HCT116 (cell line): Measurements from ENCODE around the gene TOLLIP. TPM values are rescaled to one million over a fixed set of nuclear protein-coding genes. Genes with fewer than 3 reads are reported as not detected.
"Not testable (repeated sequence)": the region's sequence is repeated elsewhere in the genome, so short reads cannot be mapped to it uniquely, and the experiment has no call there.

Experiments used
- ATAC-seq: fragments of 200-7000 bp; cut with Tn5 transposase; 2 replicates; pipeline ENCODE4 v1.9.1; 2020; ENCODE audit warnings: mild to moderate bottlenecking, moderate library complexity
- BruUV-seq: library from RNA; stranded (reverse); fragments of 400-500 nt; replicated peaks from 2 replicates; lab custom pipeline; 2021; lab: Mats Ljungman, UMichigan
- CTCF ChIA-PET: fragments of 300-600 bp; sonication (Branson Sonifier 250); formaldehyde crosslinking; loops from one replicate; lab custom pipeline; 2021; ENCODE audit warnings: antibody characterized with exemption; lab: Charles Lee
- POLR2A ChIA-PET: fragments of 300-600, 350-600 bp; sonication (Branson Sonifier 250); formaldehyde crosslinking; loops from one replicate; lab custom pipeline; 2021; ENCODE audit warnings: antibody characterized with exemption; lab: Charles Lee
- RAD21 ChIA-PET, 2 experiments: fragments of 300-600 bp; sonication (Branson Sonifier 250); formaldehyde crosslinking; loops; one replicate each; lab custom pipeline; 2023; ENCODE audit warnings: low total read pairs in 2 of 2; ENCODE audit not compliant: uncharacterized antibody in 2 of 2, unreplicated experiment in 2 of 2, low non-redundant PET in 1 of 2; lab: Charles Lee
- DNase-seq: peaks from one replicate; pipeline ENCODE4 v3.0.0-alpha.2; 2010; ENCODE audit warnings: low read depth, low spot score
- H2AFZ ChIP-seq: fragments of 200-600 bp; shearing (Covaris generic), sonication (generic); 2 replicates; pipeline ENCODE4 v1.6.1; 2017; ENCODE audit warnings: low read depth, mixed run types, mixed read lengths, antibody characterized with exemption, low read length; ENCODE audit not compliant: poor library complexity, severe bottlenecking
- H3K27ac ChIP-seq: 2 replicates; pipeline ENCODE4 v1.5.1; 2012; ENCODE audit warnings: low read depth, low read length
- H3K27me3 ChIP-seq: fragments of 200-600 bp; sonication (generic); 2 replicates; pipeline ENCODE4 v1.6.1; 2016; ENCODE audit warnings: mixed run types, low read length, mixed read lengths; ENCODE audit not compliant: insufficient read depth
- H3K36me3 ChIP-seq, 2 experiments: fragments of 200-500 bp in 1 of 2; fragments of 200-600 bp in 1 of 2; sonication (Bioruptor generic) in 1 of 2; sonication (generic) in 1 of 2; 2 replicates each; pipeline versions ENCODE4 v1.5.1 to v1.6.1; 2014 to 2016; ENCODE audit warnings: low read length in 2 of 2, inconsistent platforms in 1 of 2, mixed read lengths in 1 of 2, mixed run types in 1 of 2; ENCODE audit not compliant: insufficient read depth in 2 of 2, control insufficient read depth in 1 of 2
- H3K4me1 ChIP-seq, 2 experiments: fragments of 200-600 bp in 1 of 2; sonication (generic) in 1 of 2; 2 replicates each; pipeline versions ENCODE4 v1.5.1 to v1.6.1; 2012 to 2017; ENCODE audit warnings: low read length in 2 of 2, inconsistent platforms in 1 of 2, mild to moderate bottlenecking in 1 of 2, mixed read lengths in 1 of 2, mixed run types in 1 of 2, moderate library complexity in 1 of 2; ENCODE audit not compliant: insufficient read depth in 2 of 2, control insufficient read depth in 1 of 2
- H3K4me2 ChIP-seq: fragments of 200-600 bp; sonication (generic); 2 replicates; pipeline ENCODE4 v1.6.1; 2017; ENCODE audit warnings: mixed run types, low read length, mixed read lengths
- H3K4me3 ChIP-seq, 2 experiments: fragments of 200-600 bp in 1 of 2; sonication (generic) in 1 of 2; replicated peaks in 1 of 2; 2 replicates each; pipeline ENCODE4 v1.5.1; 2011 to 2016; ENCODE audit warnings: low read length in 2 of 2, control low read depth in 1 of 2, low read depth in 1 of 2, mild to moderate bottlenecking in 1 of 2, mixed read lengths in 1 of 2, mixed run types in 1 of 2
- H3K79me2 ChIP-seq: fragments of 200-600 bp; sonication (generic); 2 replicates; pipeline ENCODE4 v1.6.1; 2017; ENCODE audit warnings: mild to moderate bottlenecking, mixed run types, low read length, moderate library complexity, mixed read lengths; ENCODE audit not compliant: insufficient read depth
- H3K9ac ChIP-seq: fragments of 200-600 bp; sonication (generic); 2 replicates; pipeline ENCODE4 v1.6.1; 2016; ENCODE audit warnings: low read length, mixed read lengths
- H3K9me2 ChIP-seq: fragments of 200-600 bp; sonication (generic), shearing (Covaris generic); 2 replicates; pipeline ENCODE4 v1.6.1; 2017; ENCODE audit warnings: mixed run types, mild to moderate bottlenecking, moderate library complexity; ENCODE audit not compliant: insufficient read depth
- H3K9me3 ChIP-seq, 2 experiments: fragments of 200-500 bp in 1 of 2; fragments of 200-600 bp in 1 of 2; sonication (Bioruptor generic) in 1 of 2; sonication (generic) in 1 of 2; 2 replicates each; pipeline ENCODE4 v1.6.1; 2014 to 2017; ENCODE audit warnings: low read length in 2 of 2, mixed read lengths in 2 of 2, inconsistent platforms in 1 of 2, low read depth in 1 of 2, mild to moderate bottlenecking in 1 of 2, mixed run types in 1 of 2, moderate library complexity in 1 of 2; ENCODE audit not compliant: control insufficient read depth in 1 of 2, insufficient read depth in 1 of 2
- H4K20me1 ChIP-seq: fragments of 200-600 bp; sonication (generic), shearing (Covaris generic); 2 replicates; pipeline ENCODE4 v1.6.1; 2017; ENCODE audit warnings: mixed run types, mild to moderate bottlenecking, moderate library complexity; ENCODE audit not compliant: insufficient read depth
- FOSL1 ChIP-seq: IDR thresholded peaks from 2 replicates; pipeline ENCODE4 v1.6.1; 2012; ENCODE audit warnings: low read depth
- POLR2A ChIP-seq: IDR thresholded peaks from 2 replicates; pipeline ENCODE4 v1.7.0; 2011; ENCODE audit warnings: borderline replicate concordance; ENCODE audit not compliant: insufficient read depth, insufficient read length; ENCODE audit errors: extremely low read depth
- RAD21 ChIP-seq: IDR thresholded peaks from 2 replicates; pipeline ENCODE4 v1.6.1; 2012; ENCODE audit warnings: low read depth, mild to moderate bottlenecking
- SIN3A ChIP-seq: IDR thresholded peaks from 2 replicates; pipeline ENCODE4 v1.6.1; 2012; ENCODE audit warnings: low read depth
- SRF ChIP-seq: IDR thresholded peaks from 2 replicates; pipeline ENCODE4 v1.6.1; 2012; ENCODE audit warnings: low read depth
- intact Hi-C: fragments of 100-400 bp; cut with micrococcal nuclease; formaldehyde crosslinking; loops from 2 replicates; pipeline ENCODE4 v1.10.0; 2022
- total RNA-seq: library from RNA; stranded (reverse); gene quantifications from one replicate; pipeline ENCODE4 v1.2.1, GENCODE V29; 2021; ENCODE audit not compliant: unreplicated experiment
- TF ChIP-seq, protein P1 (sequence below): IDR thresholded peaks from 2 replicates; pipeline ENCODE4 v1.6.1; 2012; ENCODE audit warnings: low read depth
- TF ChIP-seq, protein P2 (sequence below): IDR thresholded peaks from 2 replicates; pipeline ENCODE4 v1.6.1; 2011; ENCODE audit warnings: mild to moderate bottlenecking, low read length, moderate library complexity; ENCODE audit not compliant: insufficient replicate concordance; ENCODE audit errors: extremely low read depth

Gene TOLLIP
- total RNA-seq, 1 experiment from 2014 or later = 28.5 TPM

DNA sequence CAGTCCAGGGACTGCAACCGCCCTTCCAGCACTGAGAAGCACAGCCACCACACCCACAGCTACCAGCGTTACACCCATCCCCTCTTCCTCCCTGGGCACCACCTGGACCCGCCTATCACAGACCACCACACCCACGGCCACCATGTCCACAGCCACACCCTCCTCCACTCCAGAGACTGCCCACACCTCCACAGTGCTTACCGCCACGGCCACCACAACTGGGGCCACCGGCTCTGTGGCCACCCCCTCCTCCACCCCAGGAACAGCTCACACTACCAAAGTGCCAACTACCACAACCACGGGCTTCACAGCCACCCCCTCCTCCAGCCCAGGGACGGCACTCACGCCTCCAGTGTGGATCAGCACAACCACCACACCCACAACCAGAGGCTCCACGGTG, 66.7 kb downstream of the TOLLIP start:
- H3K9ac ChIP-seq, H2AFZ ChIP-seq, intact Hi-C loops, H3K9me3 ChIP-seq, H3K79me2 ChIP-seq, ATAC-seq, H3K27ac ChIP-seq, H3K4me3 ChIP-seq, H3K36me3 ChIP-seq, H3K4me2 ChIP-seq, H3K27me3 ChIP-seq, H3K4me1 ChIP-seq, H3K9me2 ChIP-seq, CTCF ChIA-PET, H4K20me1 ChIP-seq, BruUV-seq, RAD21 ChIA-PET, DNase-seq, POLR2A ChIA-PET: not testable (repeated sequence)

DNA sequence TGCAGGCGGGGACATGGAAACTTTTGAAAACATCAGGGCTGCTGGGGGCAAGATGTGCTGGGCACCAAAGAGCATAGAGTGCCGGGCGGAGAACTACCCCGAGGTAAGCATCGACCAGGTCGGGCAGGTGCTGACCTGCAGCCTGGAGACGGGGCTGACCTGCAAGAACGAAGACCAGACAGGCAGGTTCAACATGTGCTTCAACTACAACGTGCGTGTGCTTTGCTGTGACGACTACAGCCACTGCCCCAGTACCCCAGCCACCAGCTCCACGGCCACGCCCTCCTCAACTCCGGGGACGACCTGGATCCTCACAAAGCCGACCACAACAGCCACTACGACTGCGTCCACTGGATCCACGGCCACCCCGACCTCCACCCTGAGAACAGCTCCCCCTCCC, 67.1 kb downstream of the TOLLIP start:
- no peaks in the 10 kb centered on the region for H3K27me3 ChIP-seq
- no peak overlapping the region for H3K4me3 ChIP-seq
- no TSS peak for BruUV-seq
- POLR2A ChIA-PET = interaction anchor here (0.6 kb wide), 1 partner anchor 38 kb away, joined by 3 read pairs; no protein-coding TSS in a partner anchor
- H3K79me2 ChIP-seq = no peaks in the 10 kb centered on the region
- no peak for DNase-seq
- no peak overlapping the region for H2AFZ ChIP-seq
- H3K4me2 ChIP-seq = no peak overlapping the region
- no peaks in the 10 kb centered on the region for H3K9me3 ChIP-seq
- intact Hi-C loops = no loop called here
- H3K36me3 ChIP-seq = no peaks in the 10 kb centered on the region
- TF ChIP-seq FOSL1 (no peak), SIN3A (no peak), SRF (no peak), RAD21 (no peak), POLR2A (no peak)
- TF ChIP-seq, protein P1, sequence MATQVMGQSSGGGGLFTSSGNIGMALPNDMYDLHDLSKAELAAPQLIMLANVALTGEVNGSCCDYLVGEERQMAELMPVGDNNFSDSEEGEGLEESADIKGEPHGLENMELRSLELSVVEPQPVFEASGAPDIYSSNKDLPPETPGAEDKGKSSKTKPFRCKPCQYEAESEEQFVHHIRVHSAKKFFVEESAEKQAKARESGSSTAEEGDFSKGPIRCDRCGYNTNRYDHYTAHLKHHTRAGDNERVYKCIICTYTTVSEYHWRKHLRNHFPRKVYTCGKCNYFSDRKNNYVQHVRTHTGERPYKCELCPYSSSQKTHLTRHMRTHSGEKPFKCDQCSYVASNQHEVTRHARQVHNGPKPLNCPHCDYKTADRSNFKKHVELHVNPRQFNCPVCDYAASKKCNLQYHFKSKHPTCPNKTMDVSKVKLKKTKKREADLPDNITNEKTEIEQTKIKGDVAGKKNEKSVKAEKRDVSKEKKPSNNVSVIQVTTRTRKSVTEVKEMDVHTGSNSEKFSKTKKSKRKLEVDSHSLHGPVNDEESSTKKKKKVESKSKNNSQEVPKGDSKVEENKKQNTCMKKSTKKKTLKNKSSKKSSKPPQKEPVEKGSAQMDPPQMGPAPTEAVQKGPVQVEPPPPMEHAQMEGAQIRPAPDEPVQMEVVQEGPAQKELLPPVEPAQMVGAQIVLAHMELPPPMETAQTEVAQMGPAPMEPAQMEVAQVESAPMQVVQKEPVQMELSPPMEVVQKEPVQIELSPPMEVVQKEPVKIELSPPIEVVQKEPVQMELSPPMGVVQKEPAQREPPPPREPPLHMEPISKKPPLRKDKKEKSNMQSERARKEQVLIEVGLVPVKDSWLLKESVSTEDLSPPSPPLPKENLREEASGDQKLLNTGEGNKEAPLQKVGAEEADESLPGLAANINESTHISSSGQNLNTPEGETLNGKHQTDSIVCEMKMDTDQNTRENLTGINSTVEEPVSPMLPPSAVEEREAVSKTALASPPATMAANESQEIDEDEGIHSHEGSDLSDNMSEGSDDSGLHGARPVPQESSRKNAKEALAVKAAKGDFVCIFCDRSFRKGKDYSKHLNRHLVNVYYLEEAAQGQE = no peak
- TF ChIP-seq, protein P2, sequence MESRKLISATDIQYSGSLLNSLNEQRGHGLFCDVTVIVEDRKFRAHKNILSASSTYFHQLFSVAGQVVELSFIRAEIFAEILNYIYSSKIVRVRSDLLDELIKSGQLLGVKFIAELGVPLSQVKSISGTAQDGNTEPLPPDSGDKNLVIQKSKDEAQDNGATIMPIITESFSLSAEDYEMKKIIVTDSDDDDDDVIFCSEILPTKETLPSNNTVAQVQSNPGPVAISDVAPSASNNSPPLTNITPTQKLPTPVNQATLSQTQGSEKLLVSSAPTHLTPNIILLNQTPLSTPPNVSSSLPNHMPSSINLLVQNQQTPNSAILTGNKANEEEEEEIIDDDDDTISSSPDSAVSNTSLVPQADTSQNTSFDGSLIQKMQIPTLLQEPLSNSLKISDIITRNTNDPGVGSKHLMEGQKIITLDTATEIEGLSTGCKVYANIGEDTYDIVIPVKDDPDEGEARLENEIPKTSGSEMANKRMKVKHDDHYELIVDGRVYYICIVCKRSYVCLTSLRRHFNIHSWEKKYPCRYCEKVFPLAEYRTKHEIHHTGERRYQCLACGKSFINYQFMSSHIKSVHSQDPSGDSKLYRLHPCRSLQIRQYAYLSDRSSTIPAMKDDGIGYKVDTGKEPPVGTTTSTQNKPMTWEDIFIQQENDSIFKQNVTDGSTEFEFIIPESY = no peak
- TF ChIP-seq, all 23 proteins: peak for 0
- ATAC-seq = no peak
- ChIA-PET CTCF (no interaction called here), RAD21 (no interaction called here)
- Histone ChIP-seq H3K9me2 (no peaks in the 10 kb centered on the region), H3K27ac (no peak overlapping the region), H4K20me1 (no peaks in the 10 kb centered on the region), H3K4me1 (peaks cover 0 to under 1% of the 10 kb centered on the region in 2 experiments; a peak in 1 of 4 replicates), H3K9ac (no peak overlapping the region)
